GM12891 (cell line): ENCODE results near the gene ASB18. TPM values are rescaled to one million over a fixed set of nuclear protein-coding genes. Genes with fewer than 3 reads are reported as not detected.

ENCODE experiments used
- DNase-seq: peaks from one replicate; pipeline ENCODE4 v3.0.0; 2011; ENCODE audit warnings: low spot score; ENCODE audit not compliant: insufficient read length
- FAIRE-seq: peaks from 2 replicates; lab custom pipeline; 2011; peaks lifted over from hg19 to GRCh38; lab: Jason Lieb, UNC
- PAX5 ChIP-seq: IDR thresholded peaks from 2 replicates; pipeline ENCODE4 v1.6.1; 2011; ENCODE audit warnings: low read length, moderate library complexity, mild to moderate bottlenecking; ENCODE audit not compliant: insufficient read depth, severe bottlenecking
- POLR2A ChIP-seq: IDR thresholded peaks from 2 replicates; pipeline ENCODE4 v1.6.1; 2011; ENCODE audit warnings: low read depth, low read length, control low read depth
- POLR2AphosphoS5 ChIP-seq: IDR thresholded peaks from 2 replicates; pipeline ENCODE4 v1.6.1; 2011; ENCODE audit warnings: low read depth, low read length, control low read depth
- POU2F2 ChIP-seq: IDR thresholded peaks from 2 replicates; pipeline ENCODE4 v1.6.1; 2011; ENCODE audit warnings: low read depth, mild to moderate bottlenecking, control low read depth, low read length, moderate library complexity
- SPI1 ChIP-seq: IDR thresholded peaks from 2 replicates; pipeline ENCODE4 v1.6.1; 2011; ENCODE audit warnings: low read depth, low read length, control low read depth
- TAF1 ChIP-seq: IDR thresholded peaks from 2 replicates; pipeline ENCODE4 v1.6.1; 2011; ENCODE audit warnings: low read depth, low read length, control low read depth
- polyA plus RNA-seq: library from polyadenylated mRNA; unstranded; fragments of >200 nt; gene quantifications from one replicate; pipeline ENCODE4 v1.2.1, GENCODE V29; 2012; ENCODE audit warnings: low read depth, missing spikeins, inconsistent platforms; ENCODE audit not compliant: missing spikeins

Gene ASB18
- not detected for polyA plus RNA-seq

DNA sequence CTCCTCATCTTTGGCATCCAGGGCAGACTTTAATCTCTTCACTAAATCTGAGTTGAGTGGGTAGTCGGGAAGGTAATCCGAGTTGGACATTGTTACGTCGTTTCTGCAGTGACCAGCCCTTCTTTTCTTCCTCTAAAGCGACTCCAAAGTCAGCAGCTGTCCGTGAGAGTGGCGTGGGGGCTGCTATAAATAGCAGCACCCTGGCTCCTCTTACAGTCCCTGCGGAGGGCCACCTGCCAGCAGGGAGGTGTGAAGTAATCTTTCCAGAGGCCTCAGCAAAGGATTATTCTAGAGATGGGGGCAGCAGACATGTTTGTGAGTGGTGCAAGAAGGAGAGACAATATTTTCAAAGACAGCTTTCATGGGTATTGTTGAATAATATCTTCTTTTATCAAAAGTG is at the start of gene ASB18:
Gene ASB18 (minus strand): TSS at position 151 of the 400 bp plus-strand sequence. CDS start 61 bp downstream, at position 90.
- FAIRE-seq = no peak
- DNase-seq = no peak
- TF ChIP-seq PAX5 (no peak), TAF1 (no peak), POLR2A (no peak), SPI1 (no peak), POLR2AphosphoS5 (no peak), POU2F2 (no peak)

DNA sequence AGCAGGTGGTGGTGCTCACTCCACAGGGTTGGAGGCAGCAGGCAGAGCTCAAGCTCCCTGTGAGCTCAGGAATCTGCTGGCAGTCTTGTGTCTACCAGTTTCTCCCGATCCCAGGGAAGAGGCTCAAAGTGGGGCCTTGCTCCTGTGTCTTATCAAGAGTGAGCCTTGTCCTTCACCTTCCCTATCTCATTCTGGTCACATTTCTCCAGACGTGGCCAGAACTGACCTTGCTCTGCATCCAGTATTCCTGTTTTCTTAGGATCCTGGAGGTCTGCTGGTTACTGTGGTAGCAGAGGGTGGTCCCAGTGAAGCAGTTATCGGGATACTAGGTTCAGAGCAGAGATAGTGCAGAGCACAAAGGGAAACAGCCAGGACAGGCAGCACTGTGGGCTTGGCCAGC is 47.1 kb upstream of the ASB18 start:
- TF ChIP-seq SPI1 (no peak), PAX5 (no peak), POLR2AphosphoS5 (no peak), POU2F2 (no peak), POLR2A (no peak)
- FAIRE-seq = no peak
- no peak for DNase-seq

DNA sequence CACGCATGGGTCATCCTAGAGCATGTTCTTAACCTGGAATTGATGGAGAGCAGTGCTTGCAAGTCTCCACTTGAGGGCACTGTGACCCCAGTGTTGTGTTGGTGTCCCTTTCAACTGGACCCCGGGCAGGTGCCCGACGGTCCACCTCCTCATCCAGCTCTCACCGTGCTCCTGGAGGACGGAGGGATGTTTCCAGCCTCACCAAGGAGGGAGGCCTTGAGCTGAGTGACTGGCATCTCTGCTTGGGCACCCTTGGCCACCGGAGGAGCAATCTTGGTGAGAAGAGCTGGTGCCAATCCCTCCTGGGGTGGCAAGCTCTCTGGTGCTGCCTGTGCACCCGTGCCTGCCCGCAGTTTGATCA is 45.4 kb upstream of the ASB18 start:
- TF ChIP-seq POLR2A = no peak
- TF ChIP-seq TAF1 = no peak
- TF ChIP-seq SPI1 = no peak
- no peak for TF ChIP-seq POU2F2
- no peak for TF ChIP-seq PAX5
- no peak for TF ChIP-seq POLR2AphosphoS5
- FAIRE-seq (no peak), DNase-seq (peak; percentile 32)

GRCh38 chr2:236308855-236309668 is 44.9 kb upstream of the ASB18 start:
- FAIRE-seq = no peak
- TF ChIP-seq POLR2AphosphoS5 = no peak
- TF ChIP-seq PAX5 = no peak
- TF ChIP-seq SPI1 = no peak
- TF ChIP-seq TAF1 = no peak
- TF ChIP-seq POLR2A = no peak
- TF ChIP-seq POU2F2 = no peak
- no peak for DNase-seq

DNA sequence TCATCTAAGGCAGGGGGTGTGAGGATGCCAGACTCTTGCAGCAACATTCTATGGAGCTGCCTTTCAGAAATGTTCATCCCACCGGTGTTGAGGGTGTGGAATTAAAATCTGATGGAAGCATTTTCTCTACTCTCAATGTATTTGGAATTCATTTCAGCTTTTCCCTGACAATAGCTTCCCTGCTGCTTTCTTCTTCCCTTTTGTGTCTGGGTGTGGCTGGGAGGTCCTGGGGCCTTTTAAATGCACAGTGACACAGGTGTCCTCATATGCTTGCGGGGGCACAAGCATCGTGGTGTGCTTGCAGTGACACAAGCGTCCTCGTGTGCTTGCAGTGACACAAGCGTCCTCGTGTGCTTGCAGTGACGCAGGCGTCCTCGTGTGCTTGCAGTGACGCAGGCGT is 43.4 kb upstream of the ASB18 start:
- DNase-seq = no peak
- no peak for TF ChIP-seq PAX5
- TF ChIP-seq POLR2A = no peak
- no peak for TF ChIP-seq TAF1
- no peak for TF ChIP-seq POU2F2
- TF ChIP-seq POLR2AphosphoS5 = no peak
- TF ChIP-seq SPI1 = no peak
- FAIRE-seq = no peak

DNA sequence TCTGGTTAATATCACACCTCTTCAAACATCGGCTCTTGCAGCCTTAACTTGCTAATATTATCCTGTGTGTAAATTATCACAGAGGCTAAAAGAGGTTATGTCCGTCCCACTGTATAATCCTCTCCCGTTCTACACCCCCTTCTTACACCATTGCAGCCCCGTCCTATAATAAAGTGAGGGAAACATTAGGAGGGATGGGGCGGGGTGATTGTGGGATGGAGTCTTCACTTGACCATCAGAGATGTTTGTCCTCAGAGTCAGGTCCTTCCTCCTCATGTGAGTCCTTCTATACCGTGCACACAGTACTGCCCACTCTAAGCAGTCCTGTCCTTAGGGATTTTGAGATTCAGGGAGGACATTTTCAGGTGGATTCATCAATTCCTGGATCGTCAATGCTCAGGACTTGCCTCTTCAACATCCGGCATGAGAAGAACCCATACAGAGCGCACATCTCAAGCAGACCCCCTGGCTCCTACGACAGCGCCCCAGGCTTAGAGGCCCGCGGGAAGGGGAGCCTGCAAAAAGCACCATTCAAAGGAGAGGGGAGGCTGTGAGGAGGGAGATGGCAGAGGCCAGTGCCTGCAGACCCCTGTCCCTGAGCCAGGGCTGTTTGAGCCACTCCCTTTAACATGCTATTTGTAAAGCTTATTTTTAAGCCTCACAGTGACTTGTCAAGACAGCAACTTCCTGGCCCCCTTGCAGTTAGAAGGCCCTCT is 42.8 kb upstream of the ASB18 start:
- TF ChIP-seq POLR2AphosphoS5 = no peak
- no peak for TF ChIP-seq POLR2A
- TF ChIP-seq TAF1 = no peak
- no peak for TF ChIP-seq SPI1
- no peak for TF ChIP-seq PAX5
- TF ChIP-seq POU2F2 = no peak
- DNase-seq (no peak), FAIRE-seq (no peak)

GRCh38 chr2:236305964-236306605 is 41.9 kb upstream of the ASB18 start:
- no peak for FAIRE-seq
- no peak for TF ChIP-seq POU2F2
- TF ChIP-seq POLR2AphosphoS5 = no peak
- no peak for TF ChIP-seq PAX5
- TF ChIP-seq POLR2A = no peak
- no peak for TF ChIP-seq TAF1
- no peak for TF ChIP-seq SPI1
- no peak for DNase-seq

- no peak for DNase-seq
- FAIRE-seq = no peak
- TF ChIP-seq POLR2AphosphoS5 (no peak), SPI1 (no peak), TAF1 (no peak)
Observed at GRCh38 chr2:236305531-236305930, 41.3 kb upstream of the ASB18 start.

- DNase-seq = no peak
- FAIRE-seq = no peak
- no peak for TF ChIP-seq POLR2AphosphoS5
- TF ChIP-seq PAX5 = no peak
- no peak for TF ChIP-seq POU2F2
- no peak for TF ChIP-seq TAF1
- no peak for TF ChIP-seq POLR2A
- TF ChIP-seq SPI1 = no peak
Observed at GRCh38 chr2:236303935-236304334, 39.7 kb upstream of the ASB18 start.
